Measurements from ENCODE around the gene LHX2.

DNA sequence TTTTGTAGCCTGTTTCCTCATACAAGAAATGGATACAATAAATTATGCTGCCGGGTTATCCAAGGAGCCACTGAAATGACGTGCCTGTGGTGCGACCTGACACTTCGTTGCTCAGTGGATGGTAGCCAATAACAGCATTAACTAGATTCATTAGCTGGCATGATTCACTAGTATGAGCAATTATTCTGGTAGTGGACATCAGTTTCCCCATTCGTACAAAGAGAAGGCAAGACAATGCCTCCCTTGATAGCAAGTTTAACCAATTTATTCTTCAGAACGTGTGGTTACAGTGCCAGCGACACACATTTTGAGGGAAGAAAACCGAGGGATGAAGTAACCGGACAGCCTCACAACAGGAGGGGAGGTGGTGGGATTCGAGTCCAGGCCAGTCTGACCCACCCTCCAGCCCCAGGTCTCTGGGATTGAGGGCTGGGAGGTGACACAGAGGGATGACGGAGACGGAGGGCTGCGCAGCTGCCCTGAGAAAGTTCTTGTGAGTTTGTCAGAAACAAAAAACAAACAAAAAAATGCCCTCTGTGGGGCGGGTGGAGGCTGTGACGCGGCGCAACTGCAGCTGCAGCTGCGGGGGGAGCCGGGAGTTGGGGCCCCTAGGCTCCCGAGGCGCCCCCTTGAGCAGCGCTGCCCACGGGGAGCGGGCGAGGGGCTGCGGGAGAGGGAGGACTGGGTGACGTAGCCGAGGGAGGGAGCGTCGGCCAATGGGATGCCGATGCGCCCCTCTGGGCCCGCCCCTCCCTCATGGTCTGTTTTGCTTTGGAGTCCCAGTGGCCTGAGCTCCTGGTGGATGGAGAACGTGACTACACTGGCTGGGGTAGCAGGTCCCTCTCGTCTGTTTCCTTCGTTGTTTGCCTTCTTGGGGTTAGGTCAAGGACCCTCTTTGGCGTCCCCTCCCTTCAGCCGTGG is 10.9 kb downstream of the LHX2 start:
- TF ChIP-seq EZH2 (optimal IDR thresholded peaks at IDR 0.05; ENCODE audit: low read depth, low read length) (no peak), EZH2phosphoT487 (IDR thresholded peaks at IDR 0.05; ENCODE audit: low read length) (no peak)
- TF ChIP-seq, protein P1, sequence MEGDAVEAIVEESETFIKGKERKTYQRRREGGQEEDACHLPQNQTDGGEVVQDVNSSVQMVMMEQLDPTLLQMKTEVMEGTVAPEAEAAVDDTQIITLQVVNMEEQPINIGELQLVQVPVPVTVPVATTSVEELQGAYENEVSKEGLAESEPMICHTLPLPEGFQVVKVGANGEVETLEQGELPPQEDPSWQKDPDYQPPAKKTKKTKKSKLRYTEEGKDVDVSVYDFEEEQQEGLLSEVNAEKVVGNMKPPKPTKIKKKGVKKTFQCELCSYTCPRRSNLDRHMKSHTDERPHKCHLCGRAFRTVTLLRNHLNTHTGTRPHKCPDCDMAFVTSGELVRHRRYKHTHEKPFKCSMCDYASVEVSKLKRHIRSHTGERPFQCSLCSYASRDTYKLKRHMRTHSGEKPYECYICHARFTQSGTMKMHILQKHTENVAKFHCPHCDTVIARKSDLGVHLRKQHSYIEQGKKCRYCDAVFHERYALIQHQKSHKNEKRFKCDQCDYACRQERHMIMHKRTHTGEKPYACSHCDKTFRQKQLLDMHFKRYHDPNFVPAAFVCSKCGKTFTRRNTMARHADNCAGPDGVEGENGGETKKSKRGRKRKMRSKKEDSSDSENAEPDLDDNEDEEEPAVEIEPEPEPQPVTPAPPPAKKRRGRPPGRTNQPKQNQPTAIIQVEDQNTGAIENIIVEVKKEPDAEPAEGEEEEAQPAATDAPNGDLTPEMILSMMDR (IDR thresholded peaks at IDR 0.05; ENCODE audit: low read length) = no peak
